Heart right ventricle (tissue), 16 donors: ENCODE measurements around the gene SNTA1. TPM values are rescaled to one million over a fixed set of nuclear protein-coding genes. Genes with fewer than 3 reads are reported as not detected.

Source experiments
- ATAC-seq, 8 donors: fragments of 200-7000 bp; cut with Tn5 transposase; one replicate each; pipeline ENCODE4 v1.9.1; 2020; ENCODE audit warnings: mild to moderate bottlenecking in 8 of 8, moderate library complexity in 8 of 8, moderate number of reproducible peaks in 1 of 8
- DNase-seq, 2 donors: peaks; one replicate each; pipeline ENCODE4 v3.0.0-alpha.2; 2020
- H3K27ac ChIP-seq, 10 donors: fragments of 200-600 bp; sonication (generic) in 2 of 10; one replicate each; pipeline versions ENCODE4 v1.5.0 to v1.8.0; 2020 to 2022; ENCODE audit warnings: mild to moderate bottlenecking in 3 of 10
- H3K27me3 ChIP-seq, 7 donors: fragments of 200-600 bp; one replicate each; pipeline ENCODE4 v1.8.0; 2021 to 2022; ENCODE audit warnings: mild to moderate bottlenecking in 2 of 7
- H3K36me3 ChIP-seq, 9 donors: fragments of 200-600 bp; sonication (generic) in 1 of 9; one replicate each; pipeline versions ENCODE4 v1.5.0 to v1.8.0; 2020 to 2022; ENCODE audit warnings: mild to moderate bottlenecking in 2 of 9
- H3K4me1 ChIP-seq, 9 donors: fragments of 200-600 bp; sonication (generic) in 1 of 9; one replicate each; pipeline versions ENCODE4 v1.5.0 to v1.8.0; 2020 to 2022; ENCODE audit warnings: mild to moderate bottlenecking in 4 of 9
- H3K4me3 ChIP-seq, 10 donors: fragments of 200-600 bp; sonication (generic) in 2 of 10; one replicate each; pipeline versions ENCODE4 v1.5.0 to v1.8.0; 2020 to 2022; ENCODE audit warnings: mild to moderate bottlenecking in 7 of 10, moderate library complexity in 2 of 10
- H3K9me3 ChIP-seq, 11 donors: fragments of 200-600 bp in 10 of 11; sonication (generic) in 2 of 11; one replicate each; pipeline versions ENCODE4 v1.5.0 to v1.8.0; 2013 to 2022; ENCODE audit warnings: mild to moderate bottlenecking in 2 of 11, control low read depth in 1 of 11, moderate library complexity in 1 of 11
- WGBS, 2 donors: extraction: QIAGEN DNeasy Blood & Tissue Kit; methylation state at CpG; one replicate each; pipeline ENCODE4 v1.1.7; 2013; ENCODE audit warnings: inconsistent platforms in 1 of 2; 5-methylcytosine and 5-hydroxymethylcytosine counted together
- intact Hi-C, 10 donors: fragments of 100-400 bp; cut with DNase I; formaldehyde crosslinking; loops; one replicate each; pipeline versions ENCODE4 v1.11.1 to v1.14.2; 2022
- polyA plus RNA-seq, 2 donors: library from polyadenylated mRNA; stranded (reverse); fragments of 200-250 nt; gene quantifications; one replicate each; pipeline ENCODE4 v1.2.3, GENCODE V29; 2013
- total RNA-seq, 10 donors: library from RNA; stranded (reverse); fragmentation: NEBNext Ultra II Directional in 3 of 10; extraction: Animal tissue kit (Norgen Biotek cat#: 25700) in 3 of 10; gene quantifications; one replicate each; pipeline versions ENCODE4 v1.2.1 to v1.2.4, GENCODE V29; 2021 to 2023
- TF ChIP-seq, protein P1 (sequence below), 9 donors: fragments of 200-600 bp; sonication (generic) in 2 of 9; IDR thresholded peaks; one replicate each; pipeline versions ENCODE4 v1.5.0 to v1.8.0; 2021 to 2022; ENCODE audit warnings: antibody characterized with exemption in 9 of 9, mild to moderate bottlenecking in 5 of 9, moderate library complexity in 1 of 9
- donor health status: Arrhythmogenic right ventricular cardiomyopathy.
- donor health status: ischemic (EF 13 %, LVEDD 7.1; RV severe dilation, severe dysfunction).
- donor health status: healthy with polysubstance abuse.
- donor health status: DM: no; HTN: yes; CAD: no.
- donor health status: DM: no; HTN: no; CAD: no.
- donor health status: ischemic (EF 25% LVEDD 6.9; RV normal size, moderate dysfunction).
- donor health status: ischemic (EF 25% LVEDD 5.7; RV mildly dilated, moderate dysfunction).
- donor health status: healthy.
- donor health status: DM: yes; HTN: yes; CAD: no.
- donor health status: Ischemic cardiomyopathy.
- donor health status: ischemic (EF 35%, LVEDD 5.7; RV mildly dilated, moderate dysfunction).
- donor health status: nonischemic (EF 11% LVEDD 7.7; RV severe dilation, severe dysfunction).
- donor health status: DM: yes; HTN: yes; CAD: no.
- donor health status: PGD.
- donor health status: ischemic (EF 29% LVEDD 5.4; RV normal size, mild dysfunction).
- donor health status: nonischemic (EF 23%, LVEDD 6.1; RV moderate dilation, normal function).

Gene SNTA1
- total and polyA plus RNA-seq, 12 donors = 83.7 to 219 (median 150) TPM

DNA sequence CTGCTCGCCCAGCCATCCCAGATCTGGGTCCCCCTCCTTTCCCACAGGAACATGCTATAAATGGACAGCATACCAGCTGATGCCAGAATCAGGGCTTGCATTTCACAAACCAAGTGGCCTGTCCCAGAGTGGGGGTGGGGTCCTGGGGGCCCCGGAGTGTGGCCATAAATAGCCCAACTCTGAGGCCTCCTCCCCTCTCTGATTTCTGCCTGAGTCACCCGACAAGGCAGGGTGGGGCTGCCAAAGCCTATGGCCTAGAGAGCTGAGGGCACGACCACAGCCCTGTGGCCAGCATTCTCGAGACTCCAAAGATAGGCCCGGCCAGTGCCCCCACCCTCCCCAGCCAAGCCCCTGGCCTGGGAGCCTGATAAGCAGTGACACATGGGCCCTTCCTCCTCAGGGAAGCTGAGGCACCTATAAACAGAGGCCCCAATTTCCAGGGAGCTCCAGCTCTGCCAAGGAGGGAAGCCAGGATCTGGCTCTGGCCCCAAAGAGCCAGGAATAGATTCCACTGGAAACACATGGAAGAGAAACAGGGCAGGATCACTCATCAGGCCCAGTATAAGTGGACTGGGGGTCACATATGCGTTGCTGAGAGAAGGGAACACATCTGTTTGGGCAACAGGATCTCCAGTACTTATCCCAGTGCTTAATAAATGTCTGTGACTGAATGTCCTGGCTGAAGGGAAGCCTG lies 20.3 kb downstream of the SNTA1 start:
- Histone ChIP-seq H3K4me1 (peaks cover 18 to 97% (median 58%) of the 10 kb centered on the region in 9 donors), H3K4me3 (no peak overlapping the region), H3K27ac (peak overlapping the region; percentile 81 to 94 (median 90)), H3K36me3 (peaks cover 0 to 13% (median 0%) of the 10 kb centered on the region in 9 donors), H3K9me3 (no peaks in the 10 kb centered on the region), H3K27me3 (no peaks in the 10 kb centered on the region)
- DNase-seq (peak; percentile 77 to 87), ATAC-seq (peak; percentile 81 to 91 (median 86))
- intact Hi-C loops = loop anchor here in 1 of 10 donors (1.0 kb wide), 1 partner anchor 19 kb away; no protein-coding TSS in a partner anchor
- 39 to 44% methylated on average over 7 of the region's 7 CpGs for WGBS, 2 donors
- TF ChIP-seq, protein P1, sequence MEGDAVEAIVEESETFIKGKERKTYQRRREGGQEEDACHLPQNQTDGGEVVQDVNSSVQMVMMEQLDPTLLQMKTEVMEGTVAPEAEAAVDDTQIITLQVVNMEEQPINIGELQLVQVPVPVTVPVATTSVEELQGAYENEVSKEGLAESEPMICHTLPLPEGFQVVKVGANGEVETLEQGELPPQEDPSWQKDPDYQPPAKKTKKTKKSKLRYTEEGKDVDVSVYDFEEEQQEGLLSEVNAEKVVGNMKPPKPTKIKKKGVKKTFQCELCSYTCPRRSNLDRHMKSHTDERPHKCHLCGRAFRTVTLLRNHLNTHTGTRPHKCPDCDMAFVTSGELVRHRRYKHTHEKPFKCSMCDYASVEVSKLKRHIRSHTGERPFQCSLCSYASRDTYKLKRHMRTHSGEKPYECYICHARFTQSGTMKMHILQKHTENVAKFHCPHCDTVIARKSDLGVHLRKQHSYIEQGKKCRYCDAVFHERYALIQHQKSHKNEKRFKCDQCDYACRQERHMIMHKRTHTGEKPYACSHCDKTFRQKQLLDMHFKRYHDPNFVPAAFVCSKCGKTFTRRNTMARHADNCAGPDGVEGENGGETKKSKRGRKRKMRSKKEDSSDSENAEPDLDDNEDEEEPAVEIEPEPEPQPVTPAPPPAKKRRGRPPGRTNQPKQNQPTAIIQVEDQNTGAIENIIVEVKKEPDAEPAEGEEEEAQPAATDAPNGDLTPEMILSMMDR (IDR thresholded peaks at IDR 0.05) = no peak

DNA sequence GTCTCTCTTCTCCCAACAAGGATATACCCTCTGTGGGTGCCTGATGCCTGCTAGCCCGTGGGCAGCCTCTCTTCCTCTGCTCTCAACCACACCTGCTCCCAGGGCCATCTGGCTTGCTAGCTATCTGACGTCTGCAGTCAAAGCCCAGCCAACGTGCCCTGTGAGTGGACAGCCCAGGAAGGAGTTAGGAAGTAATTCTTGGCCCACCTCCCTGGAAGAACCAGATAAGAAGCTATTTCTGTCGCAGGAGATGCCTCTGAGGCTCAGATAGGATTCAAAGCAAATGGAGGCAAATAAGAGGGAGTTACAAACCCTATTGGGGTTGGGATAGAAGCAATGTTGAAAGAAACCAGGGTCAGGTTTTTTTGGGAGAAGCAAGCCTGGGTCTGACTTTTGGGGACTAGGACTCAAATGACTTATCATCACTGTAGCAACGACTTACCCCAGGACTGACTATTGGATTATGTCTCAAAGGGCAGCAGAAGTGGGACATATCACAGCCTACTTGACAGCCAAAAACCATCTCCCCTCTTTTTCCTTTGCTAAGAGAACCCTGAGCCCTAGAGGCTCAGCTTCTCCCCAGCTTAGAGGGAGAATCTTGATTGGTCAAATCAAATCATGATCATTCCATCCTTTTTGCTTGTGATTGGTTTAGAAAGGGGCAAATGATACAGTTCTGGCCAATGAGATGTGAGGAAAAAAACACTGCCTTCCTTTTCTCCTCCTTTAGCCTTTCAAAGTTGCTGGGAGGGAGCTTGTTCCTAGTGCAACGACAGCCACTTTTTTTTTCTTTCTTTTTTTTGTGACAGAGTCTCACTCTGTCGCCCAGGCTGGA lies 24.2 kb downstream of the SNTA1 start:
- peak; percentile 63 to 80 (median 76) for ATAC-seq
- H3K27me3 ChIP-seq = no peaks in the 10 kb centered on the region
- peaks cover 18 to 89% (median 60%) of the 10 kb centered on the region in 9 donors for H3K4me1 ChIP-seq
- DNase-seq = peak; percentile 80 to 91
- H3K4me3 ChIP-seq = no peak overlapping the region
- WGBS, 2 donors = 15 to 21% methylated on average over 7 of the region's 7 CpGs
- H3K36me3 ChIP-seq = peaks cover 0 to 28% (median 0%) of the 10 kb centered on the region in 9 donors
- intact Hi-C loops = loop anchor here in 1 of 10 donors (2.0 kb wide), 1 partner anchor 23 kb away; the partner anchor contains the start of gene SNTA1
- TF ChIP-seq, protein P1 (IDR thresholded peaks at IDR 0.05) = no peak
- H3K9me3 ChIP-seq = no peaks in the 10 kb centered on the region
- peak overlapping the region; percentile 78 to 94 (median 88) for H3K27ac ChIP-seq

DNA sequence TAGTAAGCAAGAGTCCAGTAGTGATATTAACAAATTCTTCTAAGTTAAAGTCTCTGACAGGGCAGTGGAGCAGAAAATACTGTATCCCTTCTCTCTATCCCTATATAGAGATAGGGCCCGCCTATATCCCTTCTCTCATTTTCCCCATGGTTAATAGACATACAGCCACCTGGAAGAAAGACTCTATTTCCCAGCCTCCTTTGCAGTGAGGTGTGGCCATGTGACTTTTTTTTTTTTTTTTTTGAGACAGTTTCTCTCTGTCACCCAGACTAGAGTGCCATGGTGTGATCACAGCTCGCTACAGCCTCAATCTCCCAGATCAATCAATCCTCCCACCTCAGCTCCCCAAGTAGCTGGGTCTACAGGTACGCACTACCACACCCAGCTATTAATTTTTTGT lies 25.5 kb downstream of the SNTA1 start:
- Histone ChIP-seq H3K9me3 (no peaks in the 10 kb centered on the region), H3K4me1 (peaks cover 13 to 76% (median 51%) of the 10 kb centered on the region in 9 donors), H3K36me3 (peaks cover 0 to 38% (median 4%) of the 10 kb centered on the region in 9 donors), H3K4me3 (no peak overlapping the region), H3K27me3 (no peaks in the 10 kb centered on the region), H3K27ac (peak overlapping the region in 8 of 10 donors; percentile 70 to 94 (median 90))
- TF ChIP-seq, protein P1 (IDR thresholded peaks at IDR 0.05) = no peak
- ATAC-seq (no peak), DNase-seq (no peak)
- intact Hi-C loops = loop anchor here in 1 of 10 donors (2.0 kb wide), 1 partner anchor 25 kb away; the partner anchor contains the start of gene SNTA1
- WGBS, 2 donors = 87 to 92% methylated on average over 3 of the region's 3 CpGs

DNA sequence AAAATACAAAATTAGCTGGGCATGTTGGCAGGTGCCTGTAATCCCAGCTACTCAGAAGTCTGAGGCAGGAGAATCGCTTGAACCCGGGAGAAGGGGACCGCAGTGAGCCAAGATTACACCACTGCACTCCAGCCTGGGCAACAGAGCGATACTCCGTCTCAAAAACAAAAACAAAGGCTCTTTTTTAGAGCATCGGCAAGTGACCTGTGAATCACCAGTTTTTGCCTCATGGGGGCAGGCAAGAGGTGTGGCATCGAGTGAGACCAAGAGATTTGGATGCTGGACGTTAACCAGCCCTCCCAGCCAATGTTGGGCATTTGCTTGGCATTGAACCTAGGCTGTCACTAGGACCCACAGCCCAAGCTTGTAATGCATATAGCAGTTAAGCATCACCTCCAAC lies 27.6 kb downstream of the SNTA1 start:
- peak overlapping the region in 4 of 10 donors; percentile 24 to 53 (median 34) for H3K27ac ChIP-seq
- peak in 1 of 2 donors; percentile 58 for DNase-seq
- WGBS, 2 donors = 27 to 30% methylated on average over 8 of the region's 8 CpGs
- no peaks in the 10 kb centered on the region for H3K27me3 ChIP-seq
- H3K9me3 ChIP-seq = no peaks in the 10 kb centered on the region
- H3K4me3 ChIP-seq = no peak overlapping the region
- TF ChIP-seq, protein P1 (IDR thresholded peaks at IDR 0.05) = peak; percentile 20 to 65 (median 48)
- peaks cover 0 to 59% (median 19%) of the 10 kb centered on the region in 9 donors for H3K36me3 ChIP-seq
- intact Hi-C loops = loop anchor here in 2 of 10 donors (1.0 kb wide), 2 partner anchors 27 to 28 kb away; partner anchors contain the start of gene SNTA1 (in 1 of the 2)
- peaks cover 11 to 57% (median 35%) of the 10 kb centered on the region in 9 donors for H3K4me1 ChIP-seq
- peak in 7 of 8 donors; percentile 18 to 54 (median 40) for ATAC-seq
